ENCODE data around the gene TMEM44. TPM values are rescaled to one million over a fixed set of nuclear protein-coding genes. Genes with fewer than 3 reads are reported as not detected.

TMEM44 gene
- total and polyA plus RNA-seq, 2 of the 4 experiments (the other 2 are of a cell fraction): 9.7 to 24.2 TPM

- H2BK5ac ChIP-seq (ENCODE audit: low read depth, low read length, poor library complexity, severe bottlenecking): no peak overlapping the region
Observed at GRCh38 chr3:194582196-194582905, 50.9 kb downstream of the TMEM44 start.

More at GRCh38 chr3:194582196-194582905, 50.9 kb downstream of the TMEM44 start:
- POLR2A ChIA-PET (ENCODE audit: unreplicated experiment): no interaction called here
- CTCF ChIA-PET: interaction anchor here (1.0 kb wide), 1 partner anchor 107 kb away, joined by 4 read pairs; no protein-coding TSS in a partner anchor
- Histone ChIP-seq H3K36me3 (ENCODE audit: control insufficient read depth, insufficient read depth, low read length) (peaks cover 4% of the 10 kb centered on the region), H4K8ac (ENCODE audit: low read depth in 2 of 2, low read length in 2 of 2) (0 out of 4 replicates have a peak overlapping the region, but pooled peaks of 1 of the 2 experiments have one; percentile 20), H3K23ac (ENCODE audit: low read depth, low read length) (no peak overlapping the region), H3K27ac (ENCODE audit: insufficient read depth, low read length) (no peak overlapping the region), H3K56ac (ENCODE audit: extremely low read depth, insufficient read depth, low read length) (no peak overlapping the region), H3K14ac (replicated peaks; ENCODE audit: low read depth, low read length) (no peak overlapping the region), H3K9me1 (ENCODE audit: insufficient read depth, low read length) (peaks cover 17% of the 10 kb centered on the region), H3K4me1 (ENCODE audit: control insufficient read depth, insufficient read depth, low read length) (peaks cover 4% of the 10 kb centered on the region), H3K4ac (ENCODE audit: low read depth, low read length) (peak overlapping the region; percentile 36), H3K9ac (ENCODE audit: low read depth, low read length) (no peak overlapping the region), H4K91ac (ENCODE audit: insufficient read depth, low read depth, low read length) (peak overlapping the region; percentile 81; the same call in 1 of the 2 replicates), H4K20me1 (ENCODE audit: insufficient read depth, low read length) (no peaks in the 10 kb centered on the region), H3K27me3 (ENCODE audit: control insufficient read depth, insufficient read depth, low read length) (no peaks in the 10 kb centered on the region), H2AFZ (replicated peaks; ENCODE audit: low read length, poor library complexity) (no peak overlapping the region), H2AK5ac (ENCODE audit: low read depth, low read length) (peak overlapping the region; percentile 49), H3K4me3 (ENCODE audit: insufficient read depth, low read depth, low read length) (no peak overlapping the region), H4K5ac (ENCODE audit: low read depth, low read length) (no peak overlapping the region), H3K4me2 (ENCODE audit: low read depth, low read length) (no peak overlapping the region), H2BK120ac (ENCODE audit: low read depth, low read length) (peak overlapping the region; percentile 29; the same call in 1 of the 2 replicates), H2AK9ac (replicated peaks; ENCODE audit: low read depth, low read length, poor library complexity) (no peak overlapping the region), H3K9me3 (ENCODE audit: control insufficient read depth, insufficient read depth, low read length) (no peaks in the 10 kb centered on the region), H3K79me1 (ENCODE audit: low read depth in 1 of 2, low read length in 2 of 2) (peaks cover 13 to 36% of the 10 kb centered on the region in 2 experiments), H2BK20ac (ENCODE audit: low read depth, low read length) (no peak overlapping the region), H3K18ac (ENCODE audit: low read depth, low read length) (no peak overlapping the region), H2BK15ac (ENCODE audit: low read depth, low read length) (0 out of 3 replicates have a peak overlapping the region, but pooled peaks have one; percentile 27)
- WGBS, 2 experiments (ENCODE audit: extremely low coverage in 2 of 2, insufficient read length in 1 of 2): 99% methylated on average over 15 of the region's 24 CpGs; no CpG with 5 or more reads in 1 of the 2 experiments
- DNase-seq: no peak
- no TSS peak for BruUV-seq (replicated peaks)
- in situ Hi-C loops (cut with MboI; ENCODE audit: low sequenced_read_pairs) (no loop called here), dilution Hi-C loops (cut with HindIII; ENCODE audit: low sequenced_read_pairs, unreplicated experiment) (no loop called here), intact Hi-C loops (cut with micrococcal nuclease) (no loop called here)
- TF ChIP-seq CHD1 (IDR thresholded peaks at IDR 0.05; ENCODE audit: low read depth, low read length) (no peak), NFE2L2 (IDR thresholded peaks at IDR 0.05; ENCODE audit: low read depth, low read length) (no peak), SMC3 (IDR thresholded peaks at IDR 0.05; ENCODE audit: low read depth, low read length) (no peak), ELK1 (IDR thresholded peaks at IDR 0.05; ENCODE audit: borderline replicate concordance, low read depth, low read length) (no peak), USF2 (IDR thresholded peaks at IDR 0.05; ENCODE audit: low read depth, low read length) (no peak), RAD21 (IDR thresholded peaks at IDR 0.05; ENCODE audit: low read length) (no peak), BHLHE40 (IDR thresholded peaks at IDR 0.05; ENCODE audit: low read depth, low read length) (no peak), MXI1 (IDR thresholded peaks at IDR 0.05; ENCODE audit: borderline replicate concordance, low read depth, low read length) (no peak), POLR2A (IDR thresholded peaks at IDR 0.05; ENCODE audit: low read depth, low read length) (no peak)
- no peak for ATAC-seq (ENCODE audit: low read depth)
